ENCODE data around the gene TAF13. TPM values are rescaled to one million over a fixed set of nuclear protein-coding genes. Genes with fewer than 3 reads are reported as not detected.
A peak's percentile ranks its signal among the peaks of the same experiment; 100 is the strongest.
"Not testable (repeated sequence)": the region's sequence is repeated elsewhere in the genome, so short reads cannot be mapped to it uniquely, and the experiment has no call there.

Gene TAF13
- total RNA-seq, 1 donor from 2014 or later = 48.4 TPM

DNA sequence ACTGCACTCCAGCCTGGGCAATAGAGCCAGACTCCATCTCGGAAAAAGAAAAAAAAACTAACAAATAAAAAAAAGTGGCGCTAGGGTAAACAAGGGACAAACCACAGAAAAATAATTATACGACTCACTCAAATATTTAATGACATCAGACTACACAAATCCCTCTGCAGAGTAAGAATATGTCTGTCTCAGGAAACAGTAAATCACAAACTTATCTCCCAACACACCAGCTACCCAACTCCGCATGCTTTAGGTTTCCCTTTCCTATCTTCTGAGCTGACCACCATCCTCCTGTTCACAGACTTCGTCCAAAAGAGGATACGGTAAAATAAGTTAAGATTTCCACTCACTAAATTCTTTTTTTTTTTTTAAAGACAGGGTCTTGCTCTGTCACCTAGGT, 50.1 kb downstream of the TAF13 start:
- Histone ChIP-seq H3K4me3 (no peak overlapping the region), H3K79me2 (ENCODE audit: low read depth) (no peaks in the 10 kb centered on the region), H3K27ac (no peak overlapping the region), H2AFZ (replicated peaks) (no peak overlapping the region), H3K9ac (no peak overlapping the region), H3K4me1 (no peaks in the 10 kb centered on the region), H3K9me3 (ENCODE audit: low read depth) (no peaks in the 10 kb centered on the region), H4K20me1 (ENCODE audit: low read depth) (no peaks in the 10 kb centered on the region), H3K36me3 (no peaks in the 10 kb centered on the region), H3K4me2 (no peak overlapping the region), H3F3A (ENCODE audit: low read depth) (no peaks in the 10 kb centered on the region), H3K27me3 (no peaks in the 10 kb centered on the region)
- DNase-seq (ENCODE audit: low spot score) = no peak
- peaks cover 4% of the 10 kb centered on the region for H3K36me3 Mint-ChIP-seq
- H3K4me3 Mint-ChIP-seq = no peak overlapping the region
- H3K9me3 Mint-ChIP-seq = no peaks in the 10 kb centered on the region
- no peaks in the 10 kb centered on the region for H3K4me1 Mint-ChIP-seq
- H3K27ac Mint-ChIP-seq = no peak overlapping the region
- no peak for TF ChIP-seq EZH2 (IDR thresholded peaks at IDR 0.05)
- TF ChIP-seq EZH2phosphoT487 (IDR thresholded peaks at IDR 0.05) = no peak
- TF ChIP-seq, protein P1, sequence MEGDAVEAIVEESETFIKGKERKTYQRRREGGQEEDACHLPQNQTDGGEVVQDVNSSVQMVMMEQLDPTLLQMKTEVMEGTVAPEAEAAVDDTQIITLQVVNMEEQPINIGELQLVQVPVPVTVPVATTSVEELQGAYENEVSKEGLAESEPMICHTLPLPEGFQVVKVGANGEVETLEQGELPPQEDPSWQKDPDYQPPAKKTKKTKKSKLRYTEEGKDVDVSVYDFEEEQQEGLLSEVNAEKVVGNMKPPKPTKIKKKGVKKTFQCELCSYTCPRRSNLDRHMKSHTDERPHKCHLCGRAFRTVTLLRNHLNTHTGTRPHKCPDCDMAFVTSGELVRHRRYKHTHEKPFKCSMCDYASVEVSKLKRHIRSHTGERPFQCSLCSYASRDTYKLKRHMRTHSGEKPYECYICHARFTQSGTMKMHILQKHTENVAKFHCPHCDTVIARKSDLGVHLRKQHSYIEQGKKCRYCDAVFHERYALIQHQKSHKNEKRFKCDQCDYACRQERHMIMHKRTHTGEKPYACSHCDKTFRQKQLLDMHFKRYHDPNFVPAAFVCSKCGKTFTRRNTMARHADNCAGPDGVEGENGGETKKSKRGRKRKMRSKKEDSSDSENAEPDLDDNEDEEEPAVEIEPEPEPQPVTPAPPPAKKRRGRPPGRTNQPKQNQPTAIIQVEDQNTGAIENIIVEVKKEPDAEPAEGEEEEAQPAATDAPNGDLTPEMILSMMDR (IDR thresholded peaks at IDR 0.05) = no peak
- H3K27me3 Mint-ChIP-seq (ENCODE audit: insufficient read depth, low read depth) = no peaks in the 10 kb centered on the region

DNA sequence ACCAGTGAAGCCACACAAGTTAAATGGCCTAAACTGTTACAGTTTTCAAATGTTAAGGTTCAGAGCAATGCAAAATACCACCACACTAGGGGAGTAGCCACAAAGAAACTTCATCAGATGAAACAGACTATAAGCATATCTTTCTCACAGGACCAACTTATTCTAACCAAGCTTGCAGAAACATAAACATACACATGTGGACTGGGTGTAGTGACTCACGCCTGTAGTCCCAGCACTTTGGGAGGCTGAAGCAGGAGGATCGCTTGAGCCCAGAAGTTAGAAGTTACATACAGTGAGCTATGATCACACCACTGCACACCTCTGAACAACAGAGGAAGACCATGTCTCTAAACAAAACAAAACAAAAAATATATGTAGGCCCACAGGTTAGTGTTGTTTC, 51.2 kb downstream of the TAF13 start:
- Histone ChIP-seq H4K20me1 (ENCODE audit: low read depth) (no peaks in the 10 kb centered on the region), H2AFZ (replicated peaks) (no peak overlapping the region), H3F3A (ENCODE audit: low read depth) (no peaks in the 10 kb centered on the region), H3K4me2 (no peak overlapping the region), H3K79me2 (ENCODE audit: low read depth) (no peaks in the 10 kb centered on the region), H3K4me3 (no peak overlapping the region), H3K36me3 (no peaks in the 10 kb centered on the region), H3K27me3 (no peaks in the 10 kb centered on the region), H3K4me1 (no peaks in the 10 kb centered on the region), H3K9ac (no peak overlapping the region), H3K27ac (no peak overlapping the region), H3K9me3 (ENCODE audit: low read depth) (no peaks in the 10 kb centered on the region)
- H3K9me3 Mint-ChIP-seq = no peaks in the 10 kb centered on the region
- peaks cover 8% of the 10 kb centered on the region for H3K36me3 Mint-ChIP-seq
- no peak overlapping the region for H3K4me3 Mint-ChIP-seq
- no peaks in the 10 kb centered on the region for H3K4me1 Mint-ChIP-seq
- no peaks in the 10 kb centered on the region for H3K27me3 Mint-ChIP-seq (ENCODE audit: insufficient read depth, low read depth)
- peak overlapping the region; percentile 66 for H3K27ac Mint-ChIP-seq
- no peak for DNase-seq (ENCODE audit: low spot score)
- no peak for TF ChIP-seq EZH2 (IDR thresholded peaks at IDR 0.05)
- TF ChIP-seq, protein P1 (IDR thresholded peaks at IDR 0.05) = no peak
- TF ChIP-seq EZH2phosphoT487 (IDR thresholded peaks at IDR 0.05) = no peak

DNA sequence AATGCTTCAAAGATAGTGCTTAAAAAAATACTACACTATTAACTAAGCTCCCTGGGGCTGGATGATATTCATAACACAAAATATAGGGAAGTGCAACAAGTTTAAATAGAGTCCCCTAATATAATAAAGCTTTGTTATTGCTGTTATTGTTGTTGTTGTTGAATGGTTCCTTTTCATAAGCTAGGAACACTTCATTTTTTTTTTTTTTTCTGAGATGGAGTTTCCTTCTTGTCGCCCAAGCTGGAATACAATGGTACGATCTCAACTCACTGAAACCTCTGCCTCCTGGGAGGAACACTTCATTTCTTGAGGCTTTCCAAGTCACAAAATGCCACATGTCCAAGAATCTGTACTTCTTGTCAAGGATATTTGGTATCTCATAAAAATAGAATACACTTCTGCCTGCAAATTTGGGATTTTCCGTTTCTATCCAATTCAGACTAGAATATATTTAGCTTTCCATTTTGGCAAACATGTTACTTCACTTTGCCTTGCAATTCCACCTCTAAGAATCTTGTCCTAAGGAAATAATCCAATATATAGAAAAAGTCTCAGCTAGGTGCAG, 55.0 kb downstream of the TAF13 start:
- no peak for DNase-seq (ENCODE audit: low spot score)

DNA sequence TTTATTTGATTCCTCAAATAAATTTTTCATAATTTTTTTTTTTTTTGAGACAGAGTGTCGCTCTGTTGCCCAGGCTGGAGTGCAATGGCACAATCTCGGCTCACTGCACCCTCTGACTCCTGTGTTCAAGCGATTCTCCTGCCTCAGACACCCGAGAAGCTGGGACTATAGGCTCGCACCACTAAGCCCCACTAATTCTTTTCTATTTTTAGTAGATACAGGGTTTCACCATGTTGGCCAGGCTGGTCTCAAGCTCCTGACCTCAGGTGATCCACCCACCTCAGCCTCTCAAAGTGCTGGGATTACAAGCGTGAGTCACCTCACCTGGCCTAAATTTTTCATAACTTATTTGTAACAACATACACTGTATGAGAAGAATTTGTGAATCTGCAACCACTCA, 58.1 kb downstream of the TAF13 start:
- not testable (repeated sequence) for H3K9me3 ChIP-seq (ENCODE audit: low read depth); H3K27ac ChIP-seq; H3K79me2 ChIP-seq (ENCODE audit: low read depth); H3K36me3 ChIP-seq; H3K27ac Mint-ChIP-seq; H3K9me3 Mint-ChIP-seq; H3K4me3 ChIP-seq; H2AFZ ChIP-seq (replicated peaks); H3K27me3 Mint-ChIP-seq (ENCODE audit: insufficient read depth, low read depth); H3K4me2 ChIP-seq; H4K20me1 ChIP-seq (ENCODE audit: low read depth); H3K27me3 ChIP-seq; H3K4me1 Mint-ChIP-seq; DNase-seq (ENCODE audit: low spot score); H3K9ac ChIP-seq; H3F3A ChIP-seq (ENCODE audit: low read depth); H3K4me1 ChIP-seq; H3K4me3 Mint-ChIP-seq
- H3K36me3 Mint-ChIP-seq = peaks cover 27% of the 10 kb centered on the region

More for the DNA sequence above, 55.0 kb downstream of the TAF13 start:
- H3K27me3 ChIP-seq = no peaks in the 10 kb centered on the region
- no peaks in the 10 kb centered on the region for H3K79me2 ChIP-seq (ENCODE audit: low read depth)
- no peak overlapping the region for H3K4me3 ChIP-seq
- H3K4me1 Mint-ChIP-seq = no peaks in the 10 kb centered on the region
- H3K27me3 Mint-ChIP-seq (ENCODE audit: insufficient read depth, low read depth) = peaks cover 2% of the 10 kb centered on the region
- no peak overlapping the region for H3K27ac Mint-ChIP-seq
- no peak overlapping the region for H3K4me2 ChIP-seq
- H3K4me1 ChIP-seq = no peaks in the 10 kb centered on the region
- H3K36me3 ChIP-seq = no peaks in the 10 kb centered on the region
- no peaks in the 10 kb centered on the region for H3F3A ChIP-seq (ENCODE audit: low read depth)
- peaks cover 6% of the 10 kb centered on the region for H3K9me3 Mint-ChIP-seq
- H2AFZ ChIP-seq (replicated peaks) = no peak overlapping the region
- no peaks in the 10 kb centered on the region for H4K20me1 ChIP-seq (ENCODE audit: low read depth)
- peaks cover 27% of the 10 kb centered on the region for H3K36me3 Mint-ChIP-seq
- H3K9me3 ChIP-seq (ENCODE audit: low read depth) = no peaks in the 10 kb centered on the region
- H3K9ac ChIP-seq = no peak overlapping the region
- no peak overlapping the region for H3K27ac ChIP-seq
- no peak for TF ChIP-seq EZH2phosphoT487 (IDR thresholded peaks at IDR 0.05)
- no peak overlapping the region for H3K4me3 Mint-ChIP-seq
